Suppressor macrophage (primary cell): Measurements from ENCODE around the gene TMEM178B.
"Not testable (repeated sequence)": the region's sequence is repeated elsewhere in the genome, so short reads cannot be mapped to it uniquely, and the experiment has no call there.

ENCODE experiments used
- DNase-seq, 4 experiments: peaks; one replicate each; pipeline ENCODE4 v3.0.0-alpha.2; 2020 to 2022

The TMEM178B gene

DNA sequence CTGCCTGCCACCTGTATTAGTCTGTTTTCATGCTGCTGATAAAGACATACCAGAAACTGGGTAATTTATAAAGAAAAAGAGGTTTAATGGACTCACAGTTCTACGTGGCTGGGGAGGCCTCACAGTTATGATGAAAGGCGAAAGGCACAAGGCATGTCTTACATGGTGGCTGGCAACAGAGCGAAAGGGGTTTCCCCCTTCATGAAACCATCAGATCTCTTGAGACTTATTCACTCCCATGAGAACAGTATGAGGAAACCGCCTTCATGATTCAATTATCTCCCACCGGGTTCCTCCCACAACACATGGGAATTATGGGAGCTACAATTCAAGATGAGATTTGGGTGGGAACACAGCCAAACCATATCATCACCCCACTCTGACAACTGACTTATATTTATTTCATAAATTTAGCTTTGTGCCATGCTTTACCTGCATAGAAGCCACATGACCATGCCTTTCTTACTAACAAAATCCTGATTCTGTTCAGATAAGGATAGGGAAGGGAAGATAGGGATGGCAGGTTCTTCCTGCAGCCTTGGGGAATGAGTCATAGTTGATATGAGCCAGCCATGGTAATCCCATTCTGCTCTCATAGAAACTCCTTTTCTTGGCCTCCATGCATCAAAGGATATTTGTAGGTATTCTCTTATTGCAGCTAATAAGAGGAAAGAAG, 286.0 kb downstream of the TMEM178B start:
- DNase-seq = no peak

DNA sequence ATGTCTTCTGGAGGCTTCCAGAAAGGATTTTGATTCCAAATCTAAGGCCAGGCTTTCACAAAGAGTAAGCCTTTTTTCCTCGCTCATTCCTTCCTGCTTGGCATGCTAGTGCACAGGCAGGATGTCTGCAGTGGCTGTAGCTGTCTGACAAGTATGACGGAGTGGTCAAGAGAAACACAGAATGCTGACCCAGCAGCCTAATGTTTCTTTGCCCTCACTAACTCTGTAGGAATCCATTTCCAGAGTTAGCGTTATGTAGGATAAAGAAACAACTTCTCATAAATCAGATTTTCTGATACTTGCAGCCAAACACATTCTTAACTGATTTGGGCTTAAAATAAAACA, 286.5 kb downstream of the TMEM178B start:
- DNase-seq = no peak

DNA sequence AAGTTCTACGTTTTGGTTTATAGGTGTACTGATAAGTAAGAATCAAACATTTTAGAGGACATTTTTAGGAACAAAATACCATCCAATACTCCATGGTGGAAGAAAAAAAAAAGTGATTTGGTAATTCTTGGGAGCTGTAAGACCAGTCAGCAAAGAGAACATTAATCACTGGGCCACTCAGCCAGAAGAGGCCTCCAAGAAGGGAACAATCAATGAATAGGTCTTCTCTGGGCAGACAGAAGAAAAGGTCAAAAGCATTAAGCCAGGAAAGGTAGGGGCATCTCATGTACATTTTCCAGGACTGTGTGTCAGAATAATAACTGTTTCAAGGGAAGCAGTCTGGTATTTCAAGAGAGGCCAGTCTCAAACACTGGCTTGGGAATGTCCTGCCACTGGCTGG, 286.9 kb downstream of the TMEM178B start:
- DNase-seq = no peak

DNA sequence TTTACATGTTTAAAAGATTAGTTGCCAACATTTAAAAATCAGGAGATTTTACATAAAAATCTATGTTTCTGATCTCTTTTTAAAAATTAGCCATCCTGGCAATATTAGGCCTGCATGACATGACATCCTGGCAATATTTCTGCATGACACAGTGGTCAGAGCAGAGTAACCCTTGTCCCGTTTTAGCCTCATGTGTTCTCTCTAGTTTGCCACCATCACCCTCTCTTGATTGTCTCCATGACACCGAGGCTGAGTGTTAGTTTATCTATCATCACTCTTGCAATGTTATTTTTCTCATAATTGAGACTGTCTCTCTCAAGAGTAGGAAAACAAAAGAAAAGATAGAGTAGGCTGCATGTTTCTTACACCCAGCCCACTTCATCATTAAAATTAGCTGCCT, 287.6 kb downstream of the TMEM178B start:
- DNase-seq = no peak

DNA sequence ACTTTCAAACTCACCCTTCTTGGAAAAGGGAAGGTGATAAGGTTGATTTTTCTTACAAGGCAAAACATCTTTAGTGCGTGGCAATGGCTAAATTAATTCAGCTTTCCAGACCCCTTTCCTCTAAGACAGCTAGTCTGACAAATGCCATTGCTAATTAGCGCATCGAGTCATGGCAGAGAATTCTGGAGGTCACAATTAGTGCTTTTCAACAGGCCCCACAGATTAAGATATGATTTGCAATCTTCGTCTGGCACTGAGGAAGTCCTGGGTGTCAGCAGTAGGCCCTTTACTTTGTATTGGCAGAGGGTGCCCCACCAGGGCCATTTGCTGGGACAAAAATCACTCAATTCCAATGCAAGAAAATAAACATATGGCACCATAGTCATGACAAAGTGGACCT, 288.1 kb downstream of the TMEM178B start:
- no peak for DNase-seq

DNA sequence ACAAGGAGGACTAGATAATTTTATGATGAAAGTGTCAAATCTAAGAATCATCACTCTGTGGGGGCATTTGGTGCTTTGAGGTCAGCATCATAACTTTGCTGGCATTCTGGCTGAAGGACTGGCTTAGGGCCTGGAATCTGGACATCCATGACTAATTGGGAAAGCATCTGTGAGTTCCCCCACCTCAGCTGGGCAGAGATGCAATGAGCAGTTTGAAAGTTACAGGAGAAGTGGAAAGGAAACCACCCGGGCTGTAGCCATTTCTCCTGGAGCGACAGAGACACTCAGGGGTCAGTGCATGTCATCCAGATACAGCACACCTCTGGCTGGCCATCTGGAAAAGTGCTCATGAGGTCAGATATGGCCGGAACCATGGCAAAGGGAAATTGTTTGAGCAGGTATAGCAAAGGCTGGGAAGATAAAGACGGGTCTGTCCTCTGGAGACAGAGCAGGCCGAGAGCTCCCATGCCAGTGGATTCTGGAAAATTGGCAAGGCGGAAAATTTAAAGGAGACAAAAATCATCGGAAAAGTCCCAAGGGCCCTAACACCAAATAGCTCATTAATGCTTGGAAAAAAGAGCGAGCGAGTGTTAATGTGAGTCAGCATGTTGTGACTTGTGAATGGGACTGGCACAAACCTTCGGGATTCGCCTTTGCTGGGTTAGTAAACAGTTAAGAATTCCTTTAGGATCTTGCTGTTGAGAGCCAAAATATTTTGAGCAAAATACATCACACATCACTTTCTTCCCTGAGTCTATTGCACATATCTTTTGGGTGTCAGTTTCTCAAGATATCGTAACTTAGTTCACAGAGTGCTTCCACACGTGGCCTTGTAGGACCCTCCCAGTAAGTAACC, 288.9 kb downstream of the TMEM178B start:
- DNase-seq = no peak

DNA sequence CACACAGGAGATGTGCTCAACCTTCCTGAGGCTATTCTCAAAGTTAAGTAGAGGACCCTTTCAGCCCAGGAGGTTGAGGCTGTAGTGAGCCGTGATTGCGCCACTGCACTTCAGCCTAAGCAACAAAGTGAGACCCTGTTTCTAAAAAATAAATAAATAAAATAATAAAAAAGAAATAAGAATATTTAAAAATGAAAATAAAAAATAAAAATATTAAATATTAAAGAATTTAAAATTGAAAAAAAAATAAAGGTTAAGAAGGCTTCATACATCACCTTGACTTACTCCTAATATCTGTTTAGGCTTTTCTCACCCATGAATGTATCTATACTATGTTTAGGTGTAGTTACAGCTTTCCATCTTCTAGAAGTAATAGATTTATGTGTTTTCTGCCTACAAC, 289.9 kb downstream of the TMEM178B start:
- no peak for DNase-seq

DNA sequence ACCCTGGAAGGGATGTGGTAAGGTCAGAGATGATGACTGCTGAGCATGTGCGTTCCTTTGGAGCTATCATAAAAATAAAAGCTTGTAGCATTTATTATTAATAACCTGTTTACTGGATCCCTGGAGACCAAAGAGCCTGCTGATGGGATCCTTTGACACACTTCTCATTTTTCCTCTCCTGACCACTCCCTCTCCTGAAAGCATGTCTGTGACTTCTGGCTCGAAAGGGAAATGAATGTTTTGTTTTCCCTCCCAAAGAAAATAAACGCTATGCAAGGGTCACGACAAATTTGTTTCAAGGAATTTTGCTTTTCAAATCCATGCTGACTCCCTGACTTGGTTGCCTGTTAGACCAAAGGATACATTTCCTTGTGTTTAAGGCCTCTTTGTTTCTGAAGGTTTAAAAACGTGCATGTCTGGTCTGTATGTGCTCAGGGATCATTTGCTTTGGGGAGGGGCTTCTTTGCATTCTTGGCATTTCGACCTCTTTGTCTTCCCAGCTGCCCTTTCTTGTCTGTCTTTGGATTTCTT, 292.3 kb downstream of the TMEM178B start:
- DNase-seq = no peak

DNA sequence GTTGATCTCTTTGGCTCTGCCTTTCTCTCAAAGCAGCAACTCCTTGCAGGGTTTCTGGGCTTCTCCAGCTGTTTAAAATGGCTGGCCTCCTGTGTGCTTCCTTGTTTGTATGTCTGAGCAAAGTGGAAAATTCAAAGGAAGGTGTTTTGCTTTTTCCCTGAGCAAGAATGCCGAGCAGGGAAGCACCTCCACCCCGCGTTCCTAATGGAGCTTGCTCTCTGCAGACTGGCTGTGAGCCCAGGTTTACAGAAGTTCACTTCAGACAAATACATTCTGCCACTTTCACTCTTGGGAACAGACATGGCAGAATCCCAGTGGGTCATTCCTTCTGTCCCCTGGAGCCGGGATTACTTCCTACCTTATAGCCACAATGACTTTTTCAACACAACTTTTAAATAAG, 295.6 kb downstream of the TMEM178B start:
- no peak for DNase-seq

DNA sequence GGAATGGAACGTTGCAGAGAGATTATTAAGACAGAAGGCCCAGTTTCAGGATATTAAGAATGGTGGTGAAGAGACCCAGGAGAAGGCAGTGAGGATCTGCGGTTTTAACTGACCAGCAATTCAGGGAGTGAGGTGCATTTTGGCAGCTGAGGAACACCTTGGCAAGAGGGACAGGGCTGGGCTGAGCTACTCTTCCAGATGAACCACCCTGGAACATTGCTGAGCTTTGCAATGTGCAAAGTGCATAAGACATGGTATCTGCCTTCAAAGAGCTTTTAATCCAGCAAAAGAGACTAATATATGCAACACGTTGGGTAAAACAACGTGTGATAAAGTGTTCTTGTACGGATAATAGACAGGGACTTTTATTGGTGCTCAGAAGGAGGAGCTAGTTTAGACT, 296.3 kb downstream of the TMEM178B start:
- no peak for DNase-seq

DNA sequence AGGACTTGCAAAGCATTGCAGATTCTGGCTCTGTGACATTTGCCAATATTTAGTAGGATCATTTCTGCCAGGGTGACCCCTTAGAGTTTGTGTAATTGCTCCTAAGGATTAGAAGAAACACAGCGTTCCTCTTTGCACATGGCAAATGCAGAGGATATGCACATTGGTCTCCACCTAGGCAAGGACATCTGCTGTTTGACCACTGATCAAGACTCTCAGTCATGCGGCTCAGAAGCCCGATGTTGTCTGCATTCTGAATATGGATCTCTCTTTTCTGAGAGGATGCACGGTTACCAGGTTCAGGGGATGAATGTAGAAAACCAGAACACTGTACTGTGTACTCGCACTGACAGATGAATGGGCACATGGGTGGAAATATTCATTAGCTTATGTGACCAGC, 296.8 kb downstream of the TMEM178B start:
- no peak for DNase-seq

DNA sequence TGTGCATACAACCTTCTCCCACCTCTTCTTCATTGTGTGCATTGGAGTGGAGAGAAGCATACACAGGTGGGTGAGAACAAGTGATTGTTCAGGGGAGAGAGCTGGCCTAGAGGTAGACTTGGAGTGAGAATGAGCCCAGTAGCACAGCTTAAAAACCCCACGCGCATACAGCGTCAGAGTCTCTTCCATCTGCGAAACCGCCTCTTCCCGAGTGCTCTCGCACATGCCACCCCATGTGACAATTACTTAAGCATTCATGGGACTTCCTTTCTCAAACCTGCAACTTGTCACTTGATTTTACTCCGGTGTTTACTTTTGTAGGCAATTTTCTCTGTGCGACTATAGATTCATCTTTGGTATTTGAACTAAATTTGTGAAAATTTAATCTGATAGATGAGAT, 300.6 kb downstream of the TMEM178B start:
- no peak for DNase-seq

DNA sequence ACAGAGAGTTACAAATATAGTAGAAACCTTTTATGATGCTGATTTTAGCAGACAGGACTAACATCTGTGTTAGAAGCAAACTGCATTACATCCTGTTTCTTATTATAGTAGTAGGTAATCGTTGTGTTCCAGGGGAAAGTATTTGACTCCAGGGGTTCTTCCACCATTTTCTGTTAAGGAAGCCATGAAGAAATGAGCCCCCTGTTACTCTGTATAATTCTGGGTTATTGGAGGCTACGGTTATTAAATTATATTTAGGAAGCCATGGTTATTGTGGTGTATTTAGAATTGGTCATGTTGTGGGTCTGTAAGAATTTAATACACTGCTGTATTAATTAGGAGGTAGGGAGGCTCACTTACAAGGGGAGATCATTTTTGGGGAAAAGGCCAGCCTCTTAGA, 301.6 kb downstream of the TMEM178B start:
- no peak for DNase-seq

DNA sequence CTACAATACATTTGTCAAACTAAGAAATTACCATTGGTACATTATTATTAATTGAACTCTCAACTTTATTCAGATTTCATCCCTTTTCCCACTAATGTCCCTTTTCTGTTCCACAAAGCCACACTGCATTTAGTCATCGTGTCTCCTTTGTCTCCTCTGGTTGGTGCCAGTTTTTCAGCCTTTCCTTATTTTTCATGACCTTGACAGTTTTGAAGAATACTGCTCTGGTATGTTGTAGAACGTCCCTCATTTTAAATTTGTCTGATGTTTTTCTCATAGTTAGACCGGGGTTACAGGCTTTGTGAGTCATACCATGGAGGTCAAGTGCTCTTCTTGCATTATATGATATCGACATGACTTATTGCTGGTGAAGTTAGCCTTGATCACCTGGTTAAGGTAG, 304.0 kb downstream of the TMEM178B start:
- no peak for DNase-seq

DNA sequence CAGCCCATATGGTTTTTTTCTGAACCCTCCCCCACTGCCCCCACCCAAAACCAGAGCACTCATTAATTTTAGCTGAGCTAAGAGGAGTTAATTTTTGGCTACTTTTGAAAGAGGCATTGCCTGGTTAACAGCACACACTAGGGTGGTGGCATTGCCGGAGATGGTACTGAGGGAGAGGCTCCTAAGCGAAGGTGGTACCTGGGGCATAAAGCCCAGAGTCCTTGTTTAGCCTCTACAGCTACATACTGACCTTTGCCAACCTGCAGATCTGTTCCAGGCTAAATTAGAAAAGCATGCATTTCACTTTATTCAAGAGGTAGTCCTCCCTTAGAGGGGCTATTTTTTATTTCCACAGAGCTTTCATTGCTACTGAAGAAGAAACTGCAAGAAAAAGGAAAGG, 304.5 kb downstream of the TMEM178B start:
- no peak for DNase-seq

DNA sequence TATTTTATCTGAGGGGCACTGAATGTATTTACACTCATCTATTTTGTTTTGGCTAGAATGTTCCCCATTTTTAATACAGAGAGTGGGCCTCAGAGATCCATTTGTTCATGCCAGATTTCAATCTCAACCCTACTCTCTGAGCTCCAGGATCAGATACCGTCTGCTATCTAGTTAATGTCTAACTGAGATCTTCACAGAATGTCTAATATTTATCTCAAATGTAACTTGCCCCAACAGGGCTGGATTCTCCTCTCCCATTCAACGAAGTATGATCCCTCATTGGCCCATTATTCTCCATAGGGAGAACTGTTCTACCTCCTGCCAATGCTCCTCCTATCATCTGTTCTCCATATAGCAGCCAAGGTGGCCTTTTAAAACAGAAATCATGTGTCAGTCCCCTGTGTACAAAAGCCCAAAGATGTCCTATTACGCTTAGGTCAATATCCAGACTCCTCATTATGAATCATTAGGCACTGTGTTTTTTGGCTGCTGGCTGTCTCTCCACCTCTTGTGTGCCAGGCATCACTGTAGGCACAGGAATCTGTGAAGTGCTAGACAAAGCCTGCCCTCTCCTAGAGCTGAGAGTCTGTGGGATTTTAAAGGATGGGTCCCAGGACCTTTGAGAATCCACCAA, 308.0 kb downstream of the TMEM178B start:
- DNase-seq = no peak

DNA sequence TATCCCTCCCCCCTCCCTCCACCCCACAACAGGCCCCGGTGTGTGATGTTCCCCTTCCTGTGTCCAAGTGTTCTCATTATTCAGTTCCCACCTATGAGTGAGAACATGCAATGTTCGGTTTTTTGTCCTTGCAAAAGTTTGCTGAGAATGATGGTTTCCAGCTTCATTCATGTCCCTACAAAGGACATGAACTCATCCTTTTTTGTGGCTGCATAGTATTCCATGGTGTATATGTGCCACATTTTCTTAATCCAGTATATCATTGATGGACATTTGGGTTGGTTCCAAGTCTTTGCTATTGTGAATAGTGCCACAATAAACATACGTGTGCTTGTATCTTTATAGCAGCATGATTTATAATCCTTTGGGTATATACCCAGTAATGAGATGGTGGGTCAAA, 309.5 kb downstream of the TMEM178B start:
- not testable (repeated sequence) for DNase-seq

DNA sequence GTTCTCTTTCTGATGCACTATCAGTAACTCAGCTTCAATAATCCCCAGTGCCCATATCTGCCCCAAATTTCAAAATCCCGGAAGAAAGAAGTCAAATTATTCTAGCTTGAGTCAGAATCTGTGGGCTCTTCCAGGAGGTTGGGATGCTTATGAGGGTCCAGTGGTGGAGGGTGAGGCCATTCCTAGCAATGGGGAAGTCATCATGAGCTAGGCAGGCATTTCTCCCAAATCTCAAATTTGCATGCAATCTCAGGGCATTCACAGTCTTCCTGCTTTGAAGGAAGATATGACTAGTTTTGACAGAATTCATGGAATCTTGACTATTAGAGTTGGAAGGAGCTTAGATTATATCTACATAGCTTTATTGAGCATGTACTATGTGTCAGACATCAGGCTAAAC, 313.0 kb downstream of the TMEM178B start:
- no peak for DNase-seq

DNA sequence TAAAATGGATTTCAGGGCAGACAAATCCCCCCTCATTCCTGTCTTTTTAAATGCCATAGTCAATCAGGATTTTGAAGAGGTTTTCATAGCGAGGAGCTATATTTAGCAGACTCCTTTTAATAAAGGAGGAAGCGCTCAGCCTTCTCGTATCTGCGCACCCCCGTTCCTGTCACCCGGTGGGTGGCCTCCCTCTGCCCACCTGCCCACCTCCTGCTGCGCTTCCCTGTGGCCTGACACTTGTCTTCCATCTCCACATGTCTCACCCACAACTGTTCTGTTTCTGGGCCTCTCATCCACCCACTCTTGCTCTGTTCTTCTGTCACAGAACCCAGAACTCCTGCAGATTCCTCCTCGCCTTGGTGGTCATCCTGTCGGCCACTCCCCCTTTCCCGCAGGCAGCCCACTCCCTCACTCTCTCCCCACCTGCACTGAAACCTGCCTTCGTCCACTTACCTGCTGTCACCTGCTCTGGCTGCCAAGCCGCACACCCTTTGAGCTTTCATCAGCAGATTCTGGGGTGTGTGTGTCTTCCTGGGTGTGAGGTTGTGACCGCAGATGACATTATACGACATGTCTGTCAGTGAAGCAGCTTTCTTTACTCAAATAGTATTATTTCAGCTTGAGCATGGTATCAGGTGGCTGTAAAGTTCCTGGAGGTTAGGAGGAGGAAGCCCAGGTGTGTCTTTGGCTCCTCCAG, 313.8 kb downstream of the TMEM178B start:
- no peak for DNase-seq

DNA sequence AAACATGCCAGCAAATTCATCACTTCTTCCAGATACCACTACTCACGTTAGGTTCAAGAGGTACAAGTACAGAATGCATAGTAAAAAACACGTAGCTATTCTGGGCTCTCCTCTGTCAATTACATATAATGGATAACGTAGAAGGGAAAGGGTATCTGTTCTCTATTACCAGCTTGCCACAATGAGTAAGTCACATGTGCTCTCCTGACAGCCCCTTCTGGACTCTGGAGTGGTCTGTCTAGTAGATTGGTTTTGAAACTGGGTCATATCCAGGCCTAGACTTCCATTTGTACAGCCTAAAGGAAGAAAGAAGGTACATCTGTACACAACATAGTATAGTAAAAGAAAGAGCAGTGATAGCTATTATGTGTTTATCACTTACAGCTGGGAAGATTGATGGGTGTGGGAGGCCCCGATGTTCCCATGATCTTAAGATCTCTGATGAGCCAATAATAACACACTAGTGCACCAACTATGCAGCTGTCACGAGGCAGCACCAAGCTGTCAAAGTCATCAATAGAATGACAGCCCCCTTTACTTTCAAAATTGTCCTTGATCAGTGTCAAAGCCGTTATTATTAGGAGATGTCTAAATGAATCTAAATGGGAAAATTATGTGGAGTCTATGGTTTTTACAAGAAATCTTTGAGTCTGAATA, 315.4 kb downstream of the TMEM178B start:
- no peak for DNase-seq

DNA sequence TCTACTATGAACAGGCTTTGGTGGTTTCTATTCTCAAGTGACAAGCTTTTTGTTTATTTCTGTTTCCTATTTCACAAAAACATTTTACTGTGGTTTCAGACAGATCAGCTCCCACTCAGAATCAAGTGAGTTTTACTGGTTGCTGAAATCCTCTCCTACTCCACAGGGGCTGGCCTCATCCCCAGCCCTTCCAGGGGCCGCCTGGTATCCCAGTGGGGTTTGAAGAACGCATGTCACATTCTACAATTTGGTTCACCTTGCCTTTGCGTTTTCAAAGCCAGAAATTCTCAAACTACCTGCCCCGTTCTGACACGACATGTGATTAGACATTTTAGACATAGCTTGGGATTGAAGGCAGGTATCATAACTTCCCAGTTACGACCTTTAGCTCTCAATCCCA, 316.5 kb downstream of the TMEM178B start:
- DNase-seq = no peak

DNA sequence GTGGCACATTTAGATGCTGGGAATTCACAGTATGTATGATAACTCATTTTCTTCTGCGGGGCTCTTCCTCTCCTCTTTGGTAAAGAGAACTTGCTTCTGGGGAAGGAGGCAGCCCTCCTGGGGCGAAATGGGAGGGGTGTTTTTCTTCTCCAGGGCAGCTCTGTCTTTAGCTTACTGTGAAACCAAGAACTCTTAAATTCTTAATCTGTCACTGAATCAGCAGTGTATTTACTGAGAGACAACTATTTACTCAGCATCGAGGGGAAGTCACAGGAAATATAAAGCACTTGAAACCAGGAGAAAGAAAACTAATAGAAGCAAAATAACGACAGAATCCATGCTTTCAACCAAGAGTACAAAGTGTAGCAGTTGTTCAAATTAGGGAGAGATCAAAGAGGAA, 319.2 kb downstream of the TMEM178B start:
- no peak for DNase-seq
